ENCODE data around the gene DIRAS1. TPM values are rescaled to one million over a fixed set of nuclear protein-coding genes. Genes with fewer than 3 reads are reported as not detected.
"Not testable (repeated sequence)": the region's sequence is repeated elsewhere in the genome, so short reads cannot be mapped to it uniquely, and the experiment has no call there.

DIRAS1 gene
- total and polyA plus RNA-seq, 2 experiments from 2014 or later = 3.0 to 3.3 TPM

DNA sequence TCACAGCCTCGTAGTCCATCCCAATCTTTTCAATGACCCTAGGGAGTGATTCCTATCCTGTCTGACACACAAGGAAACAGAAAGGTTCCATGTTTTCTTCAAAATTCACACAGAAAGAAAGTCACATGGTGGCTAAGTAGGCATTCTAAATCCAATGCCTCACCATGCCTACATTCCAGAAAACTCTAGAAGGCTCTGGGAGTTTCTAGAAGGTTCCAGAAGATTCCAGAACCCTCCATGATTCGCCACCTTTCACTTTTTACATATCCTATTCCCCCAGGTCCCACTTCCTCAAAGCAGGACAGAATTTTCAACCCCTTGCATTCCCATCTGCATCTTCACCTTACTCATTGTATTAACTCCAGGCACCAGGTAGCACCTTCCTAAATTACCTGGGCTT, 41.7 kb downstream of the DIRAS1 start:
- no peaks in the 10 kb centered on the region for H3K27me3 ChIP-seq
- H3K4me3 ChIP-seq = no peak overlapping the region
- H3K36me3 ChIP-seq = no peaks in the 10 kb centered on the region
- no peak for DNase-seq (ENCODE audit: low read depth in 1 of 2, low spot score in 1 of 2)
- H3K4me1 ChIP-seq (ENCODE audit: low read depth) = no peaks in the 10 kb centered on the region
- TF ChIP-seq, protein P1, sequence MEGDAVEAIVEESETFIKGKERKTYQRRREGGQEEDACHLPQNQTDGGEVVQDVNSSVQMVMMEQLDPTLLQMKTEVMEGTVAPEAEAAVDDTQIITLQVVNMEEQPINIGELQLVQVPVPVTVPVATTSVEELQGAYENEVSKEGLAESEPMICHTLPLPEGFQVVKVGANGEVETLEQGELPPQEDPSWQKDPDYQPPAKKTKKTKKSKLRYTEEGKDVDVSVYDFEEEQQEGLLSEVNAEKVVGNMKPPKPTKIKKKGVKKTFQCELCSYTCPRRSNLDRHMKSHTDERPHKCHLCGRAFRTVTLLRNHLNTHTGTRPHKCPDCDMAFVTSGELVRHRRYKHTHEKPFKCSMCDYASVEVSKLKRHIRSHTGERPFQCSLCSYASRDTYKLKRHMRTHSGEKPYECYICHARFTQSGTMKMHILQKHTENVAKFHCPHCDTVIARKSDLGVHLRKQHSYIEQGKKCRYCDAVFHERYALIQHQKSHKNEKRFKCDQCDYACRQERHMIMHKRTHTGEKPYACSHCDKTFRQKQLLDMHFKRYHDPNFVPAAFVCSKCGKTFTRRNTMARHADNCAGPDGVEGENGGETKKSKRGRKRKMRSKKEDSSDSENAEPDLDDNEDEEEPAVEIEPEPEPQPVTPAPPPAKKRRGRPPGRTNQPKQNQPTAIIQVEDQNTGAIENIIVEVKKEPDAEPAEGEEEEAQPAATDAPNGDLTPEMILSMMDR (IDR thresholded peaks at IDR 0.05; ENCODE audit: low read depth, low read length) = no peak
- no peaks in the 10 kb centered on the region for H3K9me3 ChIP-seq (ENCODE audit: low read depth)
- no peak overlapping the region for H3K27ac ChIP-seq

DNA sequence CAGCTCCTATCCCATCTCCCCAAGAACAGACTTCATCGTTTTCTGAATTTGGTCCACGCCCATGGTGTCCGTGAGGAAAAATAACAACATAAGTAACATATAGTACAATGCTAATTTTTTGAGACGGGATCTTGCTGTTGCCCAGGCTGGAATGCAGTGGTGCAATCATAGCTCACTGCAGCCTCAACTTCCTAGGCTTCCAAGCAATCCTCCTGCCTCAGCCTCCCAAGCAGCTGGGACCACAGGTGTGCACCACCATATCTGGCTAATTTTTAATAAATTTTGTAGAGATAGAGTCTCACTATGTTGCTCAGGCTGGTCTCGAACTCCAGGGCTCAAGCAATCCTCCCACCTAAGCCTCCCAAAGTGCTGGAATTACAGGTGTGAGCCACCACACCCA, 42.2 kb downstream of the DIRAS1 start:
- not testable (repeated sequence) for H3K27ac ChIP-seq; H3K9me3 ChIP-seq (ENCODE audit: low read depth); DNase-seq (ENCODE audit: low read depth in 1 of 2, low spot score in 1 of 2); H3K4me3 ChIP-seq; H3K36me3 ChIP-seq; H3K27me3 ChIP-seq; H3K4me1 ChIP-seq (ENCODE audit: low read depth)

DNA sequence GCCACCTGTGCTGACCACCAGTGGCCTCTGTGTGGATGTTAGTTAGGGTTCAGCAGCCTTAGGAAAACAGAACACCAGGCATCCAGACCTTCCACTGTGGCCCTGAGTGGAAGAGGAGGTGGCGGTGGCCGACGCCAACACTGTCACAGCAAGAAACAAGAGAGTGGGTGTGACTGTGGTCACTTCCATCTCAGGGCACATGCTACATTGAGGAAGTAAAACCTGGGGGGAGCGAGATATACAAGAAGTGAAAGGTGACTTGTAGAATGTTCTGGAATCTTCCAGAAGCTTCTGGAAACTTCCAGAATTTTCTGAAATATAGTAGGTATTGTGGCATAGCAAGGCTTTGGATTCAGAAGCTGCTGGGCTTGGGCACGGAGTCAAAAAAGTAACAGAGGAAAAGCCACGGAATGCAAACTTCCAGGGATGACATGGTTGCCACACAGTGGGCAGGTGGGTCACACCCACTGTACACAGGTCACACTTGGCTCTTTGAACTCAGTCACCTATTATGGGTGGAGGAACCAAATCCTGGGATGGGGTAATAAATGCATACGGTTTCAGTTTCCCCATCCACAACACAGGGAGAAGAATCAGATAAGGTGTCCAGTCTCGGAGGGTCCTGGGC, 43.0 kb downstream of the DIRAS1 start:
- TF ChIP-seq, protein P1 (IDR thresholded peaks at IDR 0.05; ENCODE audit: low read depth, low read length) = no peak
- H3K36me3 ChIP-seq = no peaks in the 10 kb centered on the region
- H3K27ac ChIP-seq = no peak overlapping the region
- H3K27me3 ChIP-seq = no peaks in the 10 kb centered on the region
- no peaks in the 10 kb centered on the region for H3K4me1 ChIP-seq (ENCODE audit: low read depth)
- no peaks in the 10 kb centered on the region for H3K9me3 ChIP-seq (ENCODE audit: low read depth)
- H3K4me3 ChIP-seq = no peak overlapping the region
- no peak for DNase-seq (ENCODE audit: low read depth in 1 of 2, low spot score in 1 of 2)

DNA sequence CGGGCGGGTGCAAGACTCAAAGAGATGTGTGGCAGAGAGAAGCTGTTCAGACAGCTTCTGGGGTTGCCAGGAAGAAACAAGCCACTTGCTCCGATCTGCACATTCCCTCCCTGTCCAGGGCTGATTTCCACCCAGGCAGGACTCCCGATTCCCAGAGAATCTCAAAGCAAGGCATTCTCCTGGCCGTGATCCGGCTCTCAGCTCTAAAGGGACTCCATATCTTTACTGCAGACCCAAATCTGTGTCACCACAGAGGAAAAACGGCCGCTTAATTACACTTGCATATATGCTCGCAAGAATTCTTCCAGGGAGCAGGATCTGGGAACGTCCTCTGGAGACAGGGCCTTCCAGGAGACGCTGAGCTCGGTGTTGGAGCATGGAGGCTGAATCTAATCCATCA, 44.3 kb downstream of the DIRAS1 start:
- no peaks in the 10 kb centered on the region for H3K27me3 ChIP-seq
- H3K36me3 ChIP-seq = no peaks in the 10 kb centered on the region
- no peak overlapping the region for H3K27ac ChIP-seq
- TF ChIP-seq, protein P1 (IDR thresholded peaks at IDR 0.05; ENCODE audit: low read depth, low read length) = no peak
- no peak for DNase-seq (ENCODE audit: low read depth in 1 of 2, low spot score in 1 of 2)
- no peak overlapping the region for H3K4me3 ChIP-seq
- no peaks in the 10 kb centered on the region for H3K4me1 ChIP-seq (ENCODE audit: low read depth)
- no peaks in the 10 kb centered on the region for H3K9me3 ChIP-seq (ENCODE audit: low read depth)

DNA sequence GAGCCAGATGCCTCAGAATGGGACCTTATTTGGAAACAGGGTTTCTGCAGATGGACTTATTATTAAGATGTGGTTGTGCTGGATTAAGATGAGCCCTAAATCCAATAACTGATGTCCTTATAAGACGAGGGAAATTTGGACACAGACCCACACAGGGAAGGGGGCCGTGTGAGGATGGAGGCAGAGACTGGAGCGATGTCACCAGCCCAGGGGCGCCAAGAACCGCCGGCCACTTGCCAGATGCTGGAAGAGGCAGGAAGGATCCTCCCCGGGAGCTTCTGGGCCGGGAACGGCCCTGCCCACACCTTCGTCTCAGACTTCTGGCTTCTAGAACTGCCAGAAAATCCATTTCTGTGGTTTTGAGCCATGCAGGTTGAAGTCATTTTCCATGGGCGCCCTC, 45.3 kb downstream of the DIRAS1 start:
- Histone ChIP-seq H3K27ac (no peak overlapping the region), H3K9me3 (ENCODE audit: low read depth) (no peaks in the 10 kb centered on the region), H3K36me3 (no peaks in the 10 kb centered on the region), H3K4me1 (ENCODE audit: low read depth) (no peaks in the 10 kb centered on the region), H3K4me3 (no peak overlapping the region), H3K27me3 (no peaks in the 10 kb centered on the region)
- no peak for DNase-seq (ENCODE audit: low read depth in 1 of 2, low spot score in 1 of 2)
- TF ChIP-seq, protein P1 (IDR thresholded peaks at IDR 0.05; ENCODE audit: low read depth, low read length) = no peak

DNA sequence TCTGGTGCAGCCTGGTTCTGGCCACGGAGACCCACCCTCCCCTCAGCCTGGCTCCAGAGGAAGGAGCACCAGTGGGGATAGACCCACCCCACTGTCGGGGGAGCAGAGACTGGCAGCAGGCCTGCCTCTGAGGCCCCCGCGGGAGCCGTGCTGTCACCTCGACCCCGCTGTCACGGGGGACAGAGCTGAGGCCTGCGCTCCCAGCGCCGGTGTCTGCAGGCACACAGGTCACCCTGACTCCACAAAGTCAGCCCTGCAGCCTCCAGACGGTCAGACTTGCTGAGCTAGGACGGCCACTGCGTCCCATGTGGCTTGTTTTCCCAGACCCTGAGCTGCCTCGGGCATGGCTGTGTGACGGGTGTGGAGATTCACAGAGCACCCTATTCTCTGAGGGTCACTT, 51.0 kb downstream of the DIRAS1 start:
- no peaks in the 10 kb centered on the region for H3K27me3 ChIP-seq
- no peaks in the 10 kb centered on the region for H3K36me3 ChIP-seq
- H3K4me3 ChIP-seq = no peak overlapping the region
- no peak overlapping the region for H3K27ac ChIP-seq
- H3K4me1 ChIP-seq (ENCODE audit: low read depth) = peaks cover under 1% of the 10 kb centered on the region
- H3K9me3 ChIP-seq (ENCODE audit: low read depth) = no peaks in the 10 kb centered on the region
- no peak for DNase-seq (ENCODE audit: low read depth in 1 of 2, low spot score in 1 of 2)
- TF ChIP-seq, protein P1 (IDR thresholded peaks at IDR 0.05; ENCODE audit: low read depth, low read length) = no peak

All from cardiac muscle cell (in vitro differentiated cells and primary cell).